ENCODE data around the gene CBX5.

GRCh38 chr12:54189198-54189539 is 90.8 kb downstream of the CBX5 start:
- TF ChIP-seq, protein P1, sequence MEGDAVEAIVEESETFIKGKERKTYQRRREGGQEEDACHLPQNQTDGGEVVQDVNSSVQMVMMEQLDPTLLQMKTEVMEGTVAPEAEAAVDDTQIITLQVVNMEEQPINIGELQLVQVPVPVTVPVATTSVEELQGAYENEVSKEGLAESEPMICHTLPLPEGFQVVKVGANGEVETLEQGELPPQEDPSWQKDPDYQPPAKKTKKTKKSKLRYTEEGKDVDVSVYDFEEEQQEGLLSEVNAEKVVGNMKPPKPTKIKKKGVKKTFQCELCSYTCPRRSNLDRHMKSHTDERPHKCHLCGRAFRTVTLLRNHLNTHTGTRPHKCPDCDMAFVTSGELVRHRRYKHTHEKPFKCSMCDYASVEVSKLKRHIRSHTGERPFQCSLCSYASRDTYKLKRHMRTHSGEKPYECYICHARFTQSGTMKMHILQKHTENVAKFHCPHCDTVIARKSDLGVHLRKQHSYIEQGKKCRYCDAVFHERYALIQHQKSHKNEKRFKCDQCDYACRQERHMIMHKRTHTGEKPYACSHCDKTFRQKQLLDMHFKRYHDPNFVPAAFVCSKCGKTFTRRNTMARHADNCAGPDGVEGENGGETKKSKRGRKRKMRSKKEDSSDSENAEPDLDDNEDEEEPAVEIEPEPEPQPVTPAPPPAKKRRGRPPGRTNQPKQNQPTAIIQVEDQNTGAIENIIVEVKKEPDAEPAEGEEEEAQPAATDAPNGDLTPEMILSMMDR (IDR thresholded peaks at IDR 0.05), result no peak
- TF ChIP-seq POLR2AphosphoS5 (IDR thresholded peaks at IDR 0.05; ENCODE audit: low read depth, low read length), result no peak
- TF ChIP-seq SIN3A (IDR thresholded peaks at IDR 0.05; ENCODE audit: borderline replicate concordance, insufficient read depth, low read depth, low read length), result no peak
- TF ChIP-seq, protein P2, sequence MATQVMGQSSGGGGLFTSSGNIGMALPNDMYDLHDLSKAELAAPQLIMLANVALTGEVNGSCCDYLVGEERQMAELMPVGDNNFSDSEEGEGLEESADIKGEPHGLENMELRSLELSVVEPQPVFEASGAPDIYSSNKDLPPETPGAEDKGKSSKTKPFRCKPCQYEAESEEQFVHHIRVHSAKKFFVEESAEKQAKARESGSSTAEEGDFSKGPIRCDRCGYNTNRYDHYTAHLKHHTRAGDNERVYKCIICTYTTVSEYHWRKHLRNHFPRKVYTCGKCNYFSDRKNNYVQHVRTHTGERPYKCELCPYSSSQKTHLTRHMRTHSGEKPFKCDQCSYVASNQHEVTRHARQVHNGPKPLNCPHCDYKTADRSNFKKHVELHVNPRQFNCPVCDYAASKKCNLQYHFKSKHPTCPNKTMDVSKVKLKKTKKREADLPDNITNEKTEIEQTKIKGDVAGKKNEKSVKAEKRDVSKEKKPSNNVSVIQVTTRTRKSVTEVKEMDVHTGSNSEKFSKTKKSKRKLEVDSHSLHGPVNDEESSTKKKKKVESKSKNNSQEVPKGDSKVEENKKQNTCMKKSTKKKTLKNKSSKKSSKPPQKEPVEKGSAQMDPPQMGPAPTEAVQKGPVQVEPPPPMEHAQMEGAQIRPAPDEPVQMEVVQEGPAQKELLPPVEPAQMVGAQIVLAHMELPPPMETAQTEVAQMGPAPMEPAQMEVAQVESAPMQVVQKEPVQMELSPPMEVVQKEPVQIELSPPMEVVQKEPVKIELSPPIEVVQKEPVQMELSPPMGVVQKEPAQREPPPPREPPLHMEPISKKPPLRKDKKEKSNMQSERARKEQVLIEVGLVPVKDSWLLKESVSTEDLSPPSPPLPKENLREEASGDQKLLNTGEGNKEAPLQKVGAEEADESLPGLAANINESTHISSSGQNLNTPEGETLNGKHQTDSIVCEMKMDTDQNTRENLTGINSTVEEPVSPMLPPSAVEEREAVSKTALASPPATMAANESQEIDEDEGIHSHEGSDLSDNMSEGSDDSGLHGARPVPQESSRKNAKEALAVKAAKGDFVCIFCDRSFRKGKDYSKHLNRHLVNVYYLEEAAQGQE (IDR thresholded peaks at IDR 0.05; ENCODE audit: insufficient read depth in 1 of 2, low read depth in 2 of 2, low read length in 1 of 2), result no peak
- TF ChIP-seq TCF7L2 (IDR thresholded peaks at IDR 0.05; ENCODE audit: low read depth, low read length), result no peak
